ENCODE measurements around the gene LAMA2. TPM values are rescaled to one million over a fixed set of nuclear protein-coding genes. Genes with fewer than 3 reads are reported as not detected.

Gene LAMA2
- total and polyA plus RNA-seq, 2 of the 8 experiments (the other 6 are each of a cell fraction or from before 2014, with no cell fraction given) = 1.3 to 3.8 TPM

DNA sequence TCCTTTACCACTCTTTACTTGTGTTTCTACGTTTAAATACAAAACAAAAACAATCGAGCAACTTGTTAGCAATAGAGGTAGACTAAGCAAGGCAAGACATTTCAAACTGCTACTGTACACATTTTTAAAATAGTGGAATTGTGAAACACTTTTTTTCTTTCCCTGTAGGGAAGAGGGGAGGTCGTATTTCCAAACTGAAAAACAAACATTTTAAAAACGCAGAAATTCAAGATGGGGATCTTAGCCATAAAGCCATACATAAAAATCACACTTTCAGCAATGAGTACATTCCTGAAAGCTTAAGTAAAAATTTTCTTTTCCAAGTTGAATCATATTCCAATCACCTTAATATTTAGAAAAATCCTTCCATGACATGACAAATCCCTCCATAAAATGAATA is 267.6 kb downstream of the LAMA2 start (continued):
- TF ChIP-seq SRF (IDR thresholded peaks at IDR 0.05; ENCODE audit: low read depth, low read length) (no peak), ASH2L (IDR thresholded peaks at IDR 0.05; ENCODE audit: low read length) (no peak), RBBP5 (IDR thresholded peaks at IDR 0.05; ENCODE audit: borderline replicate concordance, low read depth, low read length) (no peak), SP1 (IDR thresholded peaks at IDR 0.05; ENCODE audit: low read depth, low read length) (no peak)
- TF ChIP-seq, protein P1, sequence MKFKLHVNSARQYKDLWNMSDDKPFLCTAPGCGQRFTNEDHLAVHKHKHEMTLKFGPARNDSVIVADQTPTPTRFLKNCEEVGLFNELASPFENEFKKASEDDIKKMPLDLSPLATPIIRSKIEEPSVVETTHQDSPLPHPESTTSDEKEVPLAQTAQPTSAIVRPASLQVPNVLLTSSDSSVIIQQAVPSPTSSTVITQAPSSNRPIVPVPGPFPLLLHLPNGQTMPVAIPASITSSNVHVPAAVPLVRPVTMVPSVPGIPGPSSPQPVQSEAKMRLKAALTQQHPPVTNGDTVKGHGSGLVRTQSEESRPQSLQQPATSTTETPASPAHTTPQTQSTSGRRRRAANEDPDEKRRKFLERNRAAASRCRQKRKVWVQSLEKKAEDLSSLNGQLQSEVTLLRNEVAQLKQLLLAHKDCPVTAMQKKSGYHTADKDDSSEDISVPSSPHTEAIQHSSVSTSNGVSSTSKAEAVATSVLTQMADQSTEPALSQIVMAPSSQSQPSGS (IDR thresholded peaks at IDR 0.05; ENCODE audit: low read length) = no peak
